ENCODE results near the gene SGMS2. TPM values are rescaled to one million over a fixed set of nuclear protein-coding genes. Genes with fewer than 3 reads are reported as not detected.

Gene SGMS2
- total and polyA plus RNA-seq, 12 donors, result 1.0 to 52.3 (median 15.4) TPM

DNA sequence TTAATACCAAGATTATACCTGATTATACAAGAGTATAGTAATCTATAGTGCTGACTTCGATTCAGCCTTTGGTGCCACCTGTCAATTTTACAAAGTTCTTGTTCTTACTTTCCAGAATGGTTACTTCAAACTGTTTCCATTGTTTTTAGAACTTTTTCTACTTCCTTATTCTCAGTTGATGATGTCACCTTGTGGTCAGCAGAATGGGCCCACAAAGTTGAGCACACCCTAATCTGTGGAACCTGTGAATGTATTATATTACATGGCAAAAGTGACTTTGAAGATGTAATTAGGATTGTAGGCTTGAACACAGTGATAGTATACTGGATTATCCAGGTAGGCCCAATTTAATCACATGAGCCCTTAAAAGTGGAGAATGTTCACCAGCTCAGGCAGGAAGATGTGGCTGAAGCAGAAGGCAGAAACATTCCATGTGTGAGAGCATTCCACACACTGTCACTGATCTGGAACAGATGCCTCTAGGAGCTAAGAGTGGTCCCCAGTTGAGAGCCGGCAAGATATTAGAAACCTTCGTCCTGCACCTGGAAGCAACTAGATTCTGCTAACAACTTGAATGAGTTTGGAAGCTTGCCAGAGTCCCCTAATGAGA is 6.3 kb upstream of the SGMS2 start:
- Histone ChIP-seq H3K36me3 (replicated peaks in 1 of 2) (no peaks in the 10 kb centered on the region), H3K27ac (no peak overlapping the region), H3K4me1 (replicated peaks in 1 of 2) (no peaks in the 10 kb centered on the region), H3K4me3 (no peak overlapping the region), H3K9me3 (replicated peaks in 1 of 3) (no peaks in the 10 kb centered on the region), H3K27me3 (no peaks in the 10 kb centered on the region)
- DNase-seq, result no peak
- WGBS, 4 donors, result 83 to 89% (median 85%) methylated on average over 3 of the region's 3 CpGs
- TF ChIP-seq POLR2A (IDR thresholded peaks at IDR 0.05), result no peak
- no peak for TF ChIP-seq CTCF (IDR thresholded peaks at IDR 0.05)
- intact Hi-C loops (cut with DNase I), result loop anchor here in 1 of 2 donors (10.0 kb wide), 2 partner anchors 54 to 86 kb away; no protein-coding TSS in a partner anchor

DNA sequence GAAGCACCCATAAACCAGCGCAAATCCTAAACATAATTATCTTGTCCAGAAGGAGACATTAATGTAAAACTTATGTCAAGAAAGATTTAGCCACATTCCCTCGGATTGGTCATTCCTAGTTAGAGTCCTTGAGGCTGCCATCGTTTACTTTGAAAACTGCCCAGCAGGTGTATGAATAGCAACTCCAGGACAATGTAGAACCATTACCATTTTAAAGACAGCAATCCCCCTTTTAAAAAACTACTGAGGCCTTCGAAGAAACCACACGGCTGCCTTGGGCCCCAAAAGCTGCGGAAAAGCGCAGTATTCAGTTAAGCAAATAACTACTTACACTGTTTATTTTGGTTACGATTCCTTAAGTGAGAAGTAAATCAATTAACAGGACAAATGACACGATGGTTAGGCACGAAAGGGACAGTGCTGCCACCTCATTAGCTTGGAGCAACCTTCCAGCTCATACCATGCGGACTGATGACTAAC is 822 bp upstream of the SGMS2 start:
- Histone ChIP-seq H3K36me3 (replicated peaks in 1 of 2) (no peaks in the 10 kb centered on the region), H3K4me1 (replicated peaks in 1 of 2) (peaks cover 0 to 13% of the 10 kb centered on the region in 2 donors), H3K9me3 (replicated peaks in 1 of 3) (no peaks in the 10 kb centered on the region), H3K27me3 (no peaks in the 10 kb centered on the region), H3K27ac (peak overlapping the region; percentile 86 to 96 (median 92)), H3K4me3 (peak overlapping the region in 2 of 4 donors; percentile 56 to 87)
- intact Hi-C loops (cut with DNase I), result no loop called here
- TF ChIP-seq CTCF (IDR thresholded peaks at IDR 0.05), result no peak
- TF ChIP-seq POLR2A (IDR thresholded peaks at IDR 0.05), result no peak
- DNase-seq, result no peak
- 34 to 39% (median 36%) methylated on average over 11 of the region's 11 CpGs for WGBS, 4 donors

DNA sequence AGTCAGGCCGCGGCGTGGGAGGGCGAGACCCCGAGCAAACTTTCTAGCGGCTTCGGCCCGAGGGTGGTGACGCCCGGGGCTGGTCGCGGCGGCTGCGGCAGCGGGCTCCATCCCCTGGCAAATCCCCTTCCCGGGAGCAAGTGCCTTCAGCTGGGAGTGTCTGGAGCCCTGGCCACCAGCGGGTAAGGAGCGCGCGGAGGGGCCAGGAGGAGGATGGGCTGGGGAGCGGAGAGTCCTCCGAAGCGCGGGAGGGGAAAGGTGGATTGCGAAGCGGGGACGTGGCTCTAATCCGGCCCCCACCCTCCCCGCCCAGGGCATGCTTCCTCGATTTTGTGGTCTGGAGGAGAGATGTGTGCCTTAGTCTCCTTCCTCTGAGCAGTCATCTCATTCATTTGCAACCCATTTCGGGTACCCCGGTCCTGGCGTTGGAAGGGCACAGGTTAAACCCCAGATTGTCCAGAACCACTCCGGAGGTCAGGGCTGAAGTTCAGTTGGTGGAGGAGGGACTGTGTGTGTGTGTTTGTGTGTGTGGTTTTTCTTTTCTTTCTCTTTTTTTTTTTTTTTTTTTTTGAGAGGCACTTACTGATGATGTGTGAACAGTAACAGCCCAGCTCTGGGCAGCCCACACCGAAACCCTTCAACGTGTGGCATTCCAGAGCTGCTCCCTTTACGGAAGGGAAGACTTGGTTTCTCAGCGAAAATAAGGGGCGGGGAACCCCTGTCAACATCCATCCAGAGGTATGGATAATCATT is 516 bp downstream of the SGMS2 start:
- Histone ChIP-seq H3K4me1 (replicated peaks in 1 of 2) (peaks cover 0 to 13% of the 10 kb centered on the region in 2 donors), H3K9me3 (replicated peaks in 1 of 3) (no peaks in the 10 kb centered on the region), H3K27me3 (no peaks in the 10 kb centered on the region), H3K27ac (peak overlapping the region in 4 of 5 donors; percentile 86 to 96 (median 92)), H3K36me3 (replicated peaks in 1 of 2) (no peaks in the 10 kb centered on the region), H3K4me3 (peak overlapping the region; percentile 56 to 92 (median 82))
- 1 to 4% (median 1%) methylated on average over 14 to 39 of the region's 39 CpGs for WGBS, 4 donors
- intact Hi-C loops (cut with DNase I), result no loop called here
- TF ChIP-seq POLR2A (IDR thresholded peaks at IDR 0.05), result no peak
- no peak for TF ChIP-seq CTCF (IDR thresholded peaks at IDR 0.05)
- DNase-seq, result peak; percentile 21 to 70 (median 56)

DNA sequence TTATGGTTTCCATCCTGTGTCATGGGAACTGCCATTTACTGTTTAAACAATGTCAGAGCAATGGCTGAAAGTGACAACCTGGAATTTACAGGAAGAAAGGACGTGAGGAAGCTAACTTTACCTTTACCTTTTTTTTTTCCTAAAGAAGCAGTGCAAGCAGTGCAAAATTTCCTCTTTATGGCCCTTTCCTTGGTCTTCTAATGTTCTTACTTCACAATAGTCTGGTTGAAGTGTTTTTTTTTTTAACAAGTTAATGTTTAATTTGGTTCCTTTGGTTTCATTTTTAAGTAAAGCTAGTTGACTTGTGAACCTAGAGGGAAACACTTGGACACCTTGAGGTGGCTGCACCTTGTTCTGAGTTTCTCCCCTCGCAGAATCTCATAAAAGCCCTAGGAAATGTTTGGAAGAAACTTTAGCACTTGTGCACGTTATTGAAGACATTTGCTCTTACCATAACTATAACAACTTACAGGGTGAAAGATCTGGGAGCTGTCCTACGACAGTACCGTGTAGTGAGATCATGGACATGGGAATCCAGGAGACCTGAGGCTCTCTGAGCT is 1.8 kb downstream of the SGMS2 start:
- DNase-seq, result no peak
- 84 to 88% (median 86%) methylated on average over 5 of the region's 5 CpGs for WGBS, 4 donors
- Histone ChIP-seq H3K27ac (no peak overlapping the region), H3K4me3 (peak overlapping the region in 1 of 4 donors; percentile 87), H3K4me1 (replicated peaks in 1 of 2) (peaks cover 0 to 13% of the 10 kb centered on the region in 2 donors), H3K9me3 (replicated peaks in 1 of 3) (no peaks in the 10 kb centered on the region), H3K27me3 (no peaks in the 10 kb centered on the region), H3K36me3 (replicated peaks in 1 of 2) (no peaks in the 10 kb centered on the region)
- intact Hi-C loops (cut with DNase I), result no loop called here
- TF ChIP-seq CTCF (IDR thresholded peaks at IDR 0.05) (no peak), POLR2A (IDR thresholded peaks at IDR 0.05) (no peak)

Data from adrenal gland (tissue), 12 donors.